AG10803 (cell line): ENCODE data around the gene PDGFA.

ENCODE experiments used
- DNase-seq: peaks from one replicate; pipeline ENCODE4 v3.0.0; 2010; ENCODE audit warnings: low read depth
- H3K4me3 ChIP-seq: 2 replicates; pipeline ENCODE4 v1.5.1; 2011; ENCODE audit warnings: mild to moderate bottlenecking, low read length, control low read depth
- CTCF ChIP-seq: conservative IDR thresholded peaks from 2 replicates; pipeline ENCODE4 v1.5.1; 2011; ENCODE audit warnings: mild to moderate bottlenecking, low read length, control low read depth, inconsistent platforms

The PDGFA gene

GRCh38 chr7:514242-514641, 5.4 kb downstream of the PDGFA start:
- H3K4me3 ChIP-seq: no peak overlapping the region
- no peak for DNase-seq
- TF ChIP-seq CTCF: no peak

GRCh38 chr7:513521-514166, 6.0 kb downstream of the PDGFA start:
- DNase-seq: peak; percentile 50
- H3K4me3 ChIP-seq: no peak overlapping the region
- TF ChIP-seq CTCF: no peak

- no peak for DNase-seq
These were observed 6.9 kb downstream of the PDGFA start for GRCh38 chr7:512541-513311.

GRCh38 chr7:512146-512510, 7.5 kb downstream of the PDGFA start:
- no peak for DNase-seq
- TF ChIP-seq CTCF: no peak
- no peak overlapping the region for H3K4me3 ChIP-seq

More at GRCh38 chr7:512541-513311, 6.9 kb downstream of the PDGFA start:
- no peak overlapping the region for H3K4me3 ChIP-seq
- no peak for TF ChIP-seq CTCF

- TF ChIP-seq CTCF: no peak
- H3K4me3 ChIP-seq: no peak overlapping the region
- no peak for DNase-seq
These were observed 8.0 kb downstream of the PDGFA start for GRCh38 chr7:511476-512145.

- no peak for DNase-seq
- TF ChIP-seq CTCF: no peak
- H3K4me3 ChIP-seq: no peak overlapping the region
These were observed 8.8 kb downstream of the PDGFA start for GRCh38 chr7:510782-511281.
